Fibroblast of lung (primary cell): ENCODE results near the gene PKNOX2.

ENCODE experiments used
- CTCF ChIP-seq, 2 donors: IDR thresholded peaks in 1 of 2; conservative IDR thresholded peaks in 1 of 2; 1 replicate in 1 of 2; 2 replicates in 1 of 2; pipeline ENCODE4 v1.5.1; 2011 to 2012; ENCODE audit warnings: low read length in 2 of 2, control low read depth in 1 of 2, inconsistent platforms in 1 of 2, low read depth in 1 of 2, mild to moderate bottlenecking in 1 of 2
- EZH2 ChIP-seq: IDR thresholded peaks from 2 replicates; pipeline ENCODE4 v1.5.1; 2012; ENCODE audit warnings: low read length, control low read depth, mild to moderate bottlenecking; ENCODE audit errors: missing control alignments

DNA sequence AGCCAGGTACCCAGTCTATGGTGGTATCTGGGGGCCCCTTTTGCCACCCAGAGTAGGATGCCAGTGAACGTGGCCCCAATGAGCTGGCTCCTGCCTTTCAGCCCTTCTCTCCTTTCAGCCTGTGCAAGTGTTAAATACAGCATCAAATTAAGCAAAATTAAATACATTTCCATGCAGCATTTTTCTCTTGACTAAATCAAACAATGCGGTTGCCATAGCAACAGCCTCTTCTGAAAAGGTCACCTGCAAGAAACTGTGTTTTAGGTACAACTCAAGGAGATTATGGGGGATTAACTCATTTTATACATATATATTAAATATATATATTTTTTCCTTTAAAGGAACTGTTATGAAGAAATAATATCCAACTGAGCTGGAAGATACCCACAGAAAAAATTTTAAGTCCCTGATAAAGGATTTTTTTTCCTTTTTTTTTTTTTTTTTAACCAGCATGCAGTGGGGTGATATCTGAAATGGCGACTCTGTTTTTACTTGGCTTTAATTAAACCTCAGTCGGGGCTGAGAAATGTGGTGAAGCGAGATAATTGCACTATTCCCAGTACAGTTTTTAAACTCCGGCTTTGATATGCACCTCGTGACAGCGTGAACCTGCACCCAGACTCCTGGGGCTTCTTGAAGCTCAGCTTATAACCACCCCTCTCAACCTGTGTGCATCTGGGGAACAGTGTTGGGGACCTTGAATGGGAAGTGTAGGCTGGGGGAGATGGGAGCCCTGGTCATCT, 115.3 kb downstream of the PKNOX2 start:
- TF ChIP-seq CTCF (conservative IDR thresholded peaks at IDR 0.05 in 1 of 2, IDR thresholded peaks at IDR 0.05 in 1 of 2; ENCODE audit: low read depth in 1 of 2, low read length in 2 of 2) (no peak), EZH2 (no peak)
